Measurements from ENCODE around the gene PLXNA1.

GRCh38 chr3:127030508-127031412 lies 47.8 kb downstream of the PLXNA1 start:
- TF ChIP-seq CTCF (IDR thresholded peaks at IDR 0.05; ENCODE audit: control extremely low read depth in 1 of 3, insufficient read depth in 1 of 3, low read depth in 1 of 3, low read length in 3 of 3), result no peak
- TF ChIP-seq, protein P1, sequence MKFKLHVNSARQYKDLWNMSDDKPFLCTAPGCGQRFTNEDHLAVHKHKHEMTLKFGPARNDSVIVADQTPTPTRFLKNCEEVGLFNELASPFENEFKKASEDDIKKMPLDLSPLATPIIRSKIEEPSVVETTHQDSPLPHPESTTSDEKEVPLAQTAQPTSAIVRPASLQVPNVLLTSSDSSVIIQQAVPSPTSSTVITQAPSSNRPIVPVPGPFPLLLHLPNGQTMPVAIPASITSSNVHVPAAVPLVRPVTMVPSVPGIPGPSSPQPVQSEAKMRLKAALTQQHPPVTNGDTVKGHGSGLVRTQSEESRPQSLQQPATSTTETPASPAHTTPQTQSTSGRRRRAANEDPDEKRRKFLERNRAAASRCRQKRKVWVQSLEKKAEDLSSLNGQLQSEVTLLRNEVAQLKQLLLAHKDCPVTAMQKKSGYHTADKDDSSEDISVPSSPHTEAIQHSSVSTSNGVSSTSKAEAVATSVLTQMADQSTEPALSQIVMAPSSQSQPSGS (IDR thresholded peaks at IDR 0.05; ENCODE audit: low read length), result no peak
- TF ChIP-seq POLR2A (IDR thresholded peaks at IDR 0.05; ENCODE audit: control extremely low read depth in 1 of 2, low read depth in 2 of 2, low read length in 2 of 2), result no peak
- no peak for TF ChIP-seq ASH2L (IDR thresholded peaks at IDR 0.05; ENCODE audit: low read length)
- TF ChIP-seq EP300 (IDR thresholded peaks at IDR 0.05; ENCODE audit: borderline replicate concordance in 1 of 2, low read depth in 2 of 2, low read length in 2 of 2), result no peak
- no peak for TF ChIP-seq MAFK (IDR thresholded peaks at IDR 0.05; ENCODE audit: low read depth, low read length)
- TF ChIP-seq KDM1A (IDR thresholded peaks at IDR 0.05; ENCODE audit: borderline replicate concordance, low read length), result no peak
- no peak for TF ChIP-seq SP1 (IDR thresholded peaks at IDR 0.05; ENCODE audit: low read depth, low read length)
- TF ChIP-seq CHD2 (IDR thresholded peaks at IDR 0.05; ENCODE audit: low read length), result no peak
- TF ChIP-seq CBX5 (IDR thresholded peaks at IDR 0.05; ENCODE audit: low read depth, low read length), result no peak
- TF ChIP-seq YY1 (IDR thresholded peaks at IDR 0.05; ENCODE audit: low read depth, low read length), result no peak

Measured in H1 (cell line).